Cerebellar nuclear complex (tissue), 1 donor: ENCODE results near the gene RRAD.

Experiments
- DNase-seq, 2 experiments: peaks; one replicate each; lab custom pipeline; 2025; lab: John Stamatoyannopoulos, UW

RRAD gene

DNA sequence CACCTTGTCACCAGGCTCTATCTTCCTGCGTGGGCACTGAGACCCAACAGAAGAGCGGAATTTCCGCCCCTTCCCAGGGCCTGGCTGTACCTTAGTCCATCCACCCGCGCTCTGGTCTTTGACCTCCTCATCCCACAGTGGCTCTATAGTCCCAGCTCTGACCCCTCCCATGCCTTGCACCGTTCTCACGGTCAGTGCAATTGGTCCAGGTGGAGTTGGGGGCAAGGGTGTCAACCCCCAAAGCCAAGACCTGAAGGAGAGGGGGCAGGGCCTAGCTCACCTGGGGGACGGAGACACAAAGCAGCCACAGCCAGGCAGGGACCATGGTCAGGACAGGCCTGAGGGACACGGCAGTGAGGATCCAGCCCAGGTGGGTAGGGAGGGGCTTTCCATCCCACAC is 7.6 kb downstream of the RRAD start:
- DNase-seq: no peak

DNA sequence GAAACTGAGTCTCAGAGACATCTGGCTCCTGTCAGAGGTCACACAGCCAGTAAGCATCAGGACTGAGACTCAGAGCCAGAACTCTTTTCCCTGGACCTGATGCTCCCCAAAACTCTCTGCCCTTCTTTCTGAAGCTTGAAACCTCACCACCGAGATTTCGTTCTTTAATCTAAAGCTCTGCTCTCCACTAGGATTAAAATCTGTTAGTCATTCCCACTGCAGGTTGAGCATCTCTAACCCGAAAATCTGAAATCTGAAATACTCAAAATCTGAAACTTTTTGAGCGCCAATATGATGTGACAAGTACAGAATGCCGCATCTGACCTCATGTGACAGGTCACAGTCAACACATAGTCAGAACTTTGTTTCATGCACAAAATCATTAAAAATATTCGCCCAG is 8.8 kb downstream of the RRAD start:
- no peak for DNase-seq

DNA sequence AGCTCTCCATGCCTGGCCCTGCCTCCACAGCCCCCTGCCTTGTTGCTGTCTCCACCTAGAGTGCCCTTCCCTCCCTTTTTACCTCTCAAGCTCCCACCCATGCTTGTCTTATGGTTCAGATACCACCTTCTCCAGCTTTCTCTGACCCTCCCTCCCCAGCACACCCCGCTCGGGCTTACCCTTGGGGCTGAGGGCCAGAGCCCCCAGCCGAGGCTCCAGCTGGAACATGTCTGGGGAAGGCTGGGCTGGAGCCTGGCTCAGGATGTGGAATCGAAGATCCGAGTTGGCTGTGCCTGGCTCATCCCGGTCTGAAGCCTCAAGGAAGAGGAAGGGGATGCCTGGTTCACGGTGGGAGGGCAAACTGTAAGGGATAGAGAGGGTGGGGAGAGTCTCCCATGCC is 10.3 kb downstream of the RRAD start:
- DNase-seq: no peak

DNA sequence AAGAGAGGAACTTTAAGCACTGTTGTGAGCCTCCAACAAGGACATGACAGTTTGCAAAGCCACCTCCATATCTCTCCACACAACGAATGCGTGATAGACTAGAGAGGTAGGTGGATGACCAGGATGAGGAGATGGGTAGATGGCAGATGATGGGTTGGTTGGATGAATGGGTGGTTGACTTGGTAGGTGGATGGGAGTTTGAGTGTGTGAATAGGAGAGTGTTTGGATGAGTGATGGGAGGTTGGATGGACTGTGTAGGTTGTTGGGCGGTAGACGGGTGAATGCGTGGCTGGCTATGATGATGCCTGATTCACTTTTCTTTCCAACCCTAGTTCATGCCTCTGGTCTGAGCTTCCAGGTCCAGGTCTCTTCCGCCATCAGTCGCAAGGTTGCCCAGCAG is 10.8 kb downstream of the RRAD start:
- DNase-seq: no peak

DNA sequence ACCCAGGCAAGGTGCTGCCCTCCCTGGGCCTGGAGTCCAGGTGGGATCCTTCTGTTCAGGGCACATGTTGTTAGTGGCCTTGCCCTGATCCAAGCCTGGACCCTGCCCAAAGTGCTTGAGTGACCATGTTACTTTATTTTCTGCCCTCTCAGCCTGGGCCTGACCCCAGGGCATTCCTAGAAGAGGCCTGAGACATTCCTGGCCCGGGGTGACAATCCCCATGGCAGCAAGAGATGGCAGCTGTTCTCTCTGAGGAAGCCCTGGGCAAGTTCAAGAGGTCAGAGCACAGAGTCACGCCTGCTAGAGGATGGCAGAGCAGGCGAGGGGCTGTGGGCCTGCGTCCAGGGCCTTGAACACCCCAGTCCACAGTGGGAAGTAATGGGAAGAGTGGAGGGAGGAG is 11.6 kb downstream of the RRAD start:
- no peak for DNase-seq

DNA sequence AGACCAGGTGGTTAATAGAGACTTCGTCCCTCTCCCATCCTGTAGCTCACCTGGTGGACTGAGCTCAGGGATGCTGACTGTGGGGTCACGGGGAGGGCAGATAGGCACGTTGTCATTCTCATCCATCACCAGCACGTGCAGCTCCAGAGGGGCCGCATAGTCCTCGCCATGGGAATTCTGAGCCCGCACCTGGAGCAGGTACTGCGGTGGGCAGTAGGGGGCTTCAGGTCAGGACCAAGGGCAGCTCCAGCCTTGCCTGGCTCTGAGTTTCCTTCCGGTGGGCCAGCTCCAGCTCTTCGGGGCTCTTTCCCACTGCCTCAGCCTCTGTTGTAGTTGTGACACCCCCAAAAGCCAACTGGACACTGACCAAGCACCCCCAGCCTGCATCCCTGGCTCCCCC is 12.3 kb downstream of the RRAD start:
- no peak for DNase-seq

DNA sequence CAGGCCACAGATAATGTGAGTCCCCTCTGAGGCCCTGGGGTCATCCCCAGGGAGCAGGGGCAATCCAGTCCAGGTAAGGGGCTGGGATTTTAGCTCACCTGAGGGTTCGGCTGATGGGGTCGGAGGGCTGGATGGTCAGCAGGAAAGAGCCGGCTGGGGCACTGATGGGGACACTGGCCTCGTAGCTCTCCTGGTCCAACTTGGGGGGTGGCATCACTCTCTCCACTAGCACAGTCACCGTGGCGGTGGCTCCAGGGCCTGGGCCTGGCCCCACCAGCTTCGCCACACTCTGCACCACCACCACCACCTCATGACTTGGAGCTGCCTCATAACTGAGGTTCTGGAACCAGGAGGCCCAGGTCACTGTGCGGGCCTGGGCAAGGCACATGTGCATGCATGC is 13.5 kb downstream of the RRAD start:
- no peak for DNase-seq

DNA sequence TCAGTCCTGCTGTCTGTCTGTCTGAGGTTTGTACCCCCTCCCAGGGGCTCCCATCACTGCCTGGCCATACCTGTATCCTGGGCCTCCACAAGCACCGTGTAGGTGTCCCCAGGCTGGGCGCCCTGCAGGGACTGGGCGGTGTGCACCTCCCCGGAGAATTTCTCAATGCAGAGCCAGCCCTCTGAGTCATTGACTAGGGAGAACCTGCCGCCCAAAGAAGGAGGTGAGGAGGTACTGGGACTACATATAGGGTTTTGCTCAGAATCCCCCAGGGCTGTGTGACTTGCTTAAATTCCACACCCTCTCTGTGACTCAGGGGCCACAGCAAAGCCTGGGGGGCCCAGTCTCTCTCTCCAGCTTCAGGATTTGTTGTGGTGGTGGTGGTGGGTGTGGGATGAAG is 14.2 kb downstream of the RRAD start:
- DNase-seq: no peak

DNA sequence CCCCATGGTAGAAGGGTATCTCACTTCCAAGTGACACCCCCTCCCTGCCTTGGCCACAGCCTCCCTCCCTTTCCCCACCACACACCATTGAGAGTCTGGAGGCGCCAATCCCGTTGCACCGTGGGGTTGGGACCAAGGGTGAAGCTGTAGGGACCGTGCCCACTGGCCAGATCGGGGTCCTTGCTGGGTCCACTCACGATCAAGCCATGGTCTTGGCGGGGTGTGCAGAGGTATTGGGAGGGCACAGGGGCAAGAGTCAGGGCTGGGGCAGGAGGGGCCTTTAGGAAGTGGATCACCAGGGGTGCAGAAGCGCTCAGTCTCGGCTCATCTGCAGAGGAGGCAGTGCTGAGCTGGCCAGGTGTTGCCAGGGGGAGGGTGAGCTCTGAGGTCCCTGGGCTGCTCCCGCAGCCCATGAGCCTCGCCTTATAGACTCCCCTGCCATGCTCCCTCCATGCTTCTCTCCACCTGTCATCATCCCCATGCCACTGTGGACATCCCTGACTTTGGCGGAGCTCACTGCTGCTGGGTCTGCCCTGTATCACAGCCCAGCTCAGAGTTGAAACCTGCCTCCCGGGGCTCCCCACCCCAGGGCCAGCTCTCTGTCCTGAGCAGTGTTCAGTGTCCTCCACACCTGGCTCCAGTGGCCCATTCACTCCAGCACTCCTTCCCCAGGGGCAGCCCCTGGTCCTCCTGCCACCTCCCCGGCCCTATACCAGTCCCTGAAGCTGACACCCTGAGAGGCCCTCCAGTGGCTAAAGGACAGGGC is 15.0 kb downstream of the RRAD start:
- DNase-seq: no peak

DNA sequence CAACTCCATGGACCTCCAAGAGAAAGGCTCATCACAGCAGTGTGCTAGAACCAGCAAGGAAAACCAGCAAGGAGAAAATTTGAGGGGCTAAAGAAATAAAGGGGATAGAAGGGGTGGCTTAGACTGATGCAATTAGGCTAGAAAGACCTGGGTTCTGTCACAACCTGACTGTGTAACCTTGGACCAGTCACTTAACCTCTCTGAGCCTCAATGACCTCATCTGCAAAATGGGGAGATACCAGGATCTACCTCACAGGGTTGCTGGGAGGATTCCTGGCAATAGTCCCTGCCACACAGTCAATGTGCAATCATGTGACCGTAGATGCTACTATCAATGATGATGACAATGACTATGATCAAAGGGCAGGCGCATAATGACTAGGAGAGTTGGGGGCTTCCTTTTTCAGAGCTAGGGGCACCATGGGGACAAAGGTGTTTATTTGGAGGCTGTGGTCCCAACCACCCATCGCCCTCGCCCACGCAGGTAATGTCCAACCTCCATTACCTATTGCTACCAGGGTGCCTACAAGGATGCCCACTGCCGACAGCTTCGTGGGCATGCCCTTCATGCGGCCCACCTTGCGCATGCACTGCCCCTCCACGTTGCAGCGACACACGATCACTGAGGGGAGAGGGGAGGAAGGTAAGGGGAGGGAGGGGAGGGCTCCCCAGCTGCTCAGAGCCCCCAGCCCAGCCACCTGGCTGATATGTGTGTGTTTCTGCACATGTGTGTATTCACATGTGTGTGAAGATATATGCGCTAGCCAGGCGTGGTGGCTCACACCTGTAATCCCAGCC is 16.4 kb downstream of the RRAD start:
- no peak for DNase-seq

DNA sequence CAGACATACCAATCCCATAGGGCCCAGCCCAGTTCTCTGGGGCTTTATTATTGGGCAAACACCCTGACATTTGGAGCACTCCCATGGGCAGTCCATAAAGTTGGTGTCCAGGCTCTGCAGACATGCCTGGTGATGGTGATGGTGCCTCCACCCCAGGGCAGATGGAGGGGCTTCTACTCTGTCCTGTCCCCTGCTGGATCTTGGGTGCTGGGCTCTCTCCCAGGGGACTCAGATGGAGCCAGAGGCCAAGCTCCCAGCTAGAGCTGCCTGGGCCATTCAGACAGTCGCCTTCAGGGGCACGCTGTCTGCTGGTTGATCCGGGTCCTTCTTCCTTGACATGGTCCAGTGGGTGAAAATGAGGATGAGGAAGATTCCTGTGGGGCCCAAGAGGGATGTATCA is 17.2 kb downstream of the RRAD start:
- no peak for DNase-seq

DNA sequence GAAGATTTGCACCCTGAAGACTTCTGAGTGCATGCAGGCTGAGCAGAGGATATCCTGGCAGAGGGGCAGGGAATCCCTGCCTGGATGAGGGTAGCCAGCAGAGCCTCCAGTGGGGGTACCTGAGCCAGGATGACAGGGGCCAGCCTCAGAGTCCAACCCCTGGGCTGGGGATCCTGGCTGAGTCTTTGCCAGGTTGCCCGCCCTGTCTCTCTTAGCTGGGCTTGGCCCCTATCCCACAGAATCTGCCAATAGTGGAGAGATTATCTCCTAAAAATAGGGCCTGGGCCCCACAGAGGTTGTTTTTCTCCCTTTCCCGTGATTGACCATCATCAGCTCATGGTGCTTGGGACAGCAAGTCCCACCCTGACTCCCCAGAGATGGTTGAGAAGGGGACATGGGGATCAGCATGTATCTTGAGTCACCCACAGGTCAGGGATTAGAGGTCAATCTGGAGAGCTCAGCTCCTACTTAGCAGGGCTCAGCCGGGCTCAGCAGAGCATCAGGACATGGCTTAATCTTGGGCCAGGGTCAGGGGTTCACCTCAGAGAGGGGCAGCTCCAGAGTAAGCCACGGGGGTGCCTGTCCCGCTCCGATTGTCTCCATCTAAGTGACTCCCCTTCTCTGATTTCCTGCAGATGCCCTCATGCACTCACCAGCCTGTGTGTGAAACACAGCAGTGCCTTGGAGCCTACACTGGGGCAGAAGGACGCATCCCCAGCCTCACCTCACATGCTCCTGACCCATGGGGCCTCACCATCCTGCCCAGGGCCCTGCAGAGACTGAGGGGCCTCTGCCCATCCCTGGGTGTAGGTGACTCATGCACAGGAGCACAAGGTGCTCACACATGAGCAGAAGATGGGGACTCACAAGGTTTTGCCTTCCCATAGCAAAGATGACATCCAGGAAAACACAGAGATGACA is 18.2 kb downstream of the RRAD start:
- DNase-seq: no peak

DNA sequence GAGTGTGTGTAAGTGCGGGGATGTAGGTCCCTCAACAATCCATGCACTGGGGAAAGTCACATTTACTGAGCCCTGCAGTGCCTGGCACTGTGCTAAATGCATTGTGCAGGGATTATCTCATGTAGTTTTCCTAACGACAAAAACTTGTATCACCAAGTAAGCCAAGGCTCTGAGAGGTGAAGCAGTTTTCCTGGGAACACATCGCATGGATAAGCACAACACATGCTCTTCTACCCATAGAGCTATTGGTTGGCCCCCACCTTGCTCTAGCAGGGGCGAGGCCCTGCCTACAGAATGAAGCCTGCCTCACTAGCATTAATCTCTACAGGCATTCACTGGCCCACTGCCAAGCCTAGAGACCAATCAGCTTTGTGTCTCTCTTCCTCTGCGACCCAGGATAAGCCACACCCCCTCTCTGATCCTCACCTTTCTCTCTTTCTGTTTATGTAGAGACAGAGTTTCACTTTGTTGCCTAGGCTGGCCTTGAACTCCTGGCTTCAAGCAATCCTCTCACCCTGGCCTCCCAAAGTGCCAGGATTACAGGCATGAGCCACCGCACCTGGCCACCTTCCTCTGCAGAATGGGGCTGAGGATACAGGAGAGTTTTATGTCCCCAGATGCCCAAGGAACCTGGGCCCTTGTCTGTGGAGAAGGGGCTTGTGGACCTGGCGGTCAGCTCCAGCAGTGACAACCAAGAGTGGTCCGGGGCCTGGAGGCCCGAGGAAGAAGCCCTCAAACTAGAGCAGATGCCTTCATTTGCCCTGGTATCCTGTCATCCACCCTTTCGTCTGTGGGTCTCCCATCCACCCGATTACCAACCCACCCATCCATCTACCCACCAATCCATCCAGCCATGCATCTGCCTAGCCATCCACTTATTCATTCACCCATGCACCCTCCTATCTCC is 19.4 kb downstream of the RRAD start:
- DNase-seq: no peak

DNA sequence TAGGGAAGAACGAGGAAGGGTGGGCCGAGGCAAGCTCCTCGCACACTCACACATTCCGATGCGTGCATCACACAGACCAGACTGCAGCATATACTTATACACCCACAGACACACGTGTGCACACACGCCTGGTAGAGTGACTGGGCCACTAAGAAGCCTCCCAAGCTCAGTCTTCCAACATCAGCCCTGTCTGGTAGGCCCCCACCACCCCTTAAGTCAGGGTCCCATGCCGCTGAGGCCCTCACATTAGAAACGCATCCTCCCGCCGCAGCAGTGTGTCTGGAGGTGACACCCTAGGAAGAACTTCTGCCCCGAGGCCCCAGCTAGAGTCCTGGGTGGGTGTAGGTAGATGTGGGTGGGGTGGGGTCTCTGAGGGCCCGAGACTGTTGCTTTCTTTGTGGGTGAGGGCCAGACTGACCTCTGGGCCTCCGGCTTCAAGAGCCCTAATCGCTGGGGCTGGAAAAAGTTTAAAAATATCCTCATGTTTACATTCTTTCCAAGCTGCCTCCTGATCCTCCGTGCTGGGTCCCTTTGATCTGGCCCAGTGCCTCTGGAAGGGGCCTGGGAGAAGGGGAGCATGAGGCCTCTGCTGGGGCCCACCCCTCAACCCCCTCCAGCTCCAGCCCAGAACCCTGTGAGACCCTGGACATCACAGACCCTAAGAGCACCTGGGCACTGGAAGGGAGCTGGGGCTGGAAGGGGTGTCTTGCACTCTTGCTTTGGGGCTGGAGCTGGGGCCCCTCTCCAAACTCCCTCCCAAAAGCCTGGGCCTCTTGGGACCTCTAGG is 20.3 kb downstream of the RRAD start:
- no peak for DNase-seq

DNA sequence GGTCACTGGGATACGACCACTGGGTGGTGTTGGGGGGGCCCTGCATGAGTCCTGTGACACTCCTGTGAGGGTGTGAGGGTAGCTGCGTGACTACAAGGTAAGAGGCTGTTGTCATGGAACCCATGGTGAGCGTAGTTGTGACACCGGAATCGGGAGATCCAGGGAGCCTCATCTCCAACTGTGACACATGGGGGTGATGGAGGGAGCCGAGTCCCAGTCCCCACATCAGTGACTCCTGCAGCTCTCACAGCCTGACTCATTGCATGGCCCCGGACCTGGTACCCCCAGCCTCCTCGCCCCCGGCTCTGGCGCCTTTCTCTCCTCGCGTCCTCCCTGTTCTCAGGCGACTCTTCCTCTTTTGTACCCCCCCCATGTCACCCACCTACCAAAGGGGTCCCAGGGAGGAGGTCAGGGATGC is 20.9 kb downstream of the RRAD start:
- no peak for DNase-seq

DNA sequence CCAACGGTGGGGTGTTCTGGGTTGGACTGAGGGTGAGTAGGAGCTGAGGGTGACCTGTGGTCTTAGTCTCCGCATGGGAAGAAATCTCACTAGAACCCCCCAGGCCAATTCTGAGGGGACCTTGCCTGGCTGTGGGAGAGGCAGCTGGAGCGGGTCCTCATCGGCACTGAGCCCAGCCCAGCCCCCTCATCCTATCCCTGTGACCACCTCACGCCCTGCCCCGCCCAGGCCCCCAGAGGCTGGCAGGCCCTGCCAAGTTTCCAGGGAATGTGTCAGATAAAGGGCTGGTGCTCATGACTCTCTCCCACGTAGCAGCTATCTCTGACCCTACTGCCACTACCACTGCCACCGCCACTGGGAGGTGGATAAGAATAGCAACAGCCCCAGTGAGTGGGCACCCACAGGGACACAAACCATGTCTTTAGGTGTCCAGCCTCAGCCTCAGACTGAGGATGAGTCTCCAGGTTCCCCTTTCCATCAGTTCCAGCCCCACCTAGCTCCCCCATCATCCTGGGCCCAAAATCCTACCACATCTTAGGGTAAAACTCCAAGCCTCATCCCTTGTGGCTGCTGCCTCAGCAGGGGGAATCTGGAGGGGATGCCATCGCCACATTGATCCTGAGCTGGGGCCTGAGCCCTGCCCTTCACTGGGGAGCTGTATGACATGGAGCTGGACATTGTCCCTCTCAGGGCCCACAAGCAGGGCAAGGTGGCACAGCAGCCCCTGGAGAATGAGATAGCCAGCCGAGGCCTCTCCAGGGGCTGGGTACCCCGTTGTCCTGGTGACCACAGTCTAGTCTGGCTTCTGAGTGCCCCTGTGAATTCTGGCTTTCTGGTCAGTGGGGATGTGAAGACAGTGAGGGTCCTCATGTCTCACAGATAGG is 21.5 kb downstream of the RRAD start:
- DNase-seq: no peak

DNA sequence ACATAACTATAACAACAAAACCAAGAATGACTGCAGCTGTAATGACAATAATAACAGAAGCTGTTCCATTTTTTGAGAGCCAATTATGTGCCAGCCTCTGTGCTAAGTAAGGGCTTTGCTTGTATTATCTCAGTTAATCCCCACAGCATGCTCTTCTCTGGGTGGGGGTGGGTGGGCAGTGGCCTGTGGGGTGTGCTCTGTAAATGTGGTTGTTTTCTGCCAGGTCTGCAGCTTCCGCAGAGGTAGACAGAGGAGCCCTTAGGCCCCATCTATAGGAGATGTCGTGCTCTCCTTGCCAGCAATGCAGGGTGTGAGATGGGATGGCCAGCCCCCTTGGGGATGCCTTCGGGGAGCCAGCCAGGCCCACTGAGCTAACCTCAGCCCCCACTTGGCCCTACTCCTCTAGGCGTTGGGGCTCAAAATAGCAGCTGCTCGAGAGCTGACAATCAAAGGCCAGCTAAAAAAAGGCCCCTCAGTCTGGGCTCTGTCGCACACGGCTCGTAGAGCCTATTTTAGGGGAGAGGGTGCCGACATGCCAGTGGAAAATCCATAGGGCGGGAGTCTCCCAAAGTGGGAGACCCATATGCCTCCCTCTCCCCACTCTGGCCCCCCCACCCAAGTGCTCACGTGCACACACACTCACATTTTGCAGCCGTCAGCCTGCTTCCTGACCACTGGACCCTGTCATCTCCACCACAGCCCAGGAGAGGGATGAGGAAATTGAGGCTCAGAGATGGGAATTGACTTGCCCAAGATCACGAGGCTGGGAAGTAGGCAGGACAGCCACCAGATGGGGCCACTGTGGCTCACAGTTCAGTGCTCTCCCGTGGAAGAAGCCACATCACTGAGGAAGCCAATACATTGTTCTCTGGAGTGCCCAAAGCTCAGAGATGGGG is 22.4 kb downstream of the RRAD start:
- DNase-seq: no peak

DNA sequence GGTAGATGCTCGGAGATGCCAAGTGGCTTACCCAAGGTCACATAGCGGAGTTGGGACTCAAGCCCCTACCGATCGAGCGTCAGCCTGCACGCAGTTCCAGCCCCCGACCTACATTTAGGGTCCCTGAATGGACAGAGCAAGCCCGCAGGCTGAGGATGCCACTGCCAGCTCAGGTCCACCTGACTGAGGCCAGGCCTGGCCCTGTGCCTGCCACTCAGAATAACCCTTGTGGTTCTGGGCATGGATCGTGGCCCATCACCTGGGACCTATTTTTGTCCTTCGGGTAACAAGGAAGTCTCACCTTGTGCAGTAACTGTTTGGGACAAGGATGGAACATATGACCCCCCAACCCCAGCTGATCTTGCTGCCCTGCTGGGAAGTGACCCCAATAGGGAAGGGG is 23.7 kb downstream of the RRAD start:
- peak in 1 of 2 experiments; percentile 47 for DNase-seq
